Loucy (cell line): ENCODE results near the gene AMBRA1.
A peak's percentile ranks its signal among the peaks of the same experiment; 100 is the strongest.

Source experiments
- H2AFZ ChIP-seq: fragments of 200-600 bp; sonication (generic); 2 replicates; pipeline ENCODE4 v1.6.0; 2016; ENCODE audit warnings: antibody characterized with exemption, mild to moderate bottlenecking, low read length, moderate library complexity
- H3F3A ChIP-seq: fragments of 200-600 bp; 2 replicates; pipeline ENCODE4 v1.6.0; 2016; ENCODE audit warnings: antibody characterized with exemption, low read depth, mild to moderate bottlenecking
- H3K27me3 ChIP-seq: fragments of 200-600 bp; sonication (generic); 2 replicates; pipeline ENCODE4 v1.6.1; 2014; ENCODE audit warnings: low read length, mild to moderate bottlenecking; ENCODE audit not compliant: insufficient read depth, poor library complexity, severe bottlenecking
- H3K36me3 ChIP-seq: fragments of 200-600 bp; sonication (generic); 2 replicates; pipeline ENCODE4 v1.6.1; 2016; ENCODE audit warnings: low read length; ENCODE audit not compliant: insufficient read depth
- H3K4me1 ChIP-seq: fragments of 200-600 bp; sonication (generic); 2 replicates; pipeline ENCODE4 v1.5.1; 2014; ENCODE audit warnings: low read length, mild to moderate bottlenecking; ENCODE audit not compliant: insufficient read depth, poor library complexity, severe bottlenecking
- H3K4me2 ChIP-seq: fragments of 200-600 bp; sonication (generic); 2 replicates; pipeline ENCODE4 v1.6.0; 2014; ENCODE audit warnings: antibody characterized with exemption, low read length, low read depth, mild to moderate bottlenecking; ENCODE audit not compliant: poor library complexity, severe bottlenecking
- H3K4me3 ChIP-seq: fragments of 200-600 bp; sonication (generic); 2 replicates; pipeline ENCODE4 v1.5.1; 2014; ENCODE audit warnings: low read length, mild to moderate bottlenecking, mixed read lengths; ENCODE audit not compliant: poor library complexity, severe bottlenecking
- H3K79me2 ChIP-seq: fragments of 200-600 bp; sonication (generic); 2 replicates; pipeline ENCODE4 v1.6.1; 2014; ENCODE audit warnings: low read length; ENCODE audit not compliant: insufficient read depth
- H3K9ac ChIP-seq: fragments of 200-600 bp; sonication (generic); 2 replicates; pipeline ENCODE4 v1.6.0; 2014; ENCODE audit warnings: mild to moderate bottlenecking, low read depth, low read length, moderate library complexity; ENCODE audit not compliant: poor library complexity, severe bottlenecking
- H3K9me2 ChIP-seq: fragments of 200-600 bp; sonication (generic); replicated peaks from 2 replicates; pipeline ENCODE4 v1.6.1; 2016; ENCODE audit warnings: low read depth, low read length, mixed read lengths
- H3K9me3 ChIP-seq: fragments of 200-600 bp; sonication (generic); 2 replicates; pipeline ENCODE4 v1.6.1; 2014; ENCODE audit warnings: mild to moderate bottlenecking, antibody characterized with exemption, low read length, low read depth; ENCODE audit not compliant: insufficient read depth
- H4K20me1 ChIP-seq: fragments of 200-600 bp; sonication (generic); 2 replicates; pipeline ENCODE4 v1.6.0; 2014; ENCODE audit warnings: antibody characterized with exemption, low read length, mild to moderate bottlenecking; ENCODE audit not compliant: insufficient read depth, poor library complexity, severe bottlenecking
- CTCF ChIP-seq: fragments of 200-600 bp; sonication (generic); conservative IDR thresholded peaks from 2 replicates; pipeline ENCODE4 v1.5.1; 2014; ENCODE audit warnings: mild to moderate bottlenecking, antibody characterized with exemption, low read length
- EZH2phosphoT487 ChIP-seq: fragments of 200-600 bp; IDR thresholded peaks from 2 replicates; pipeline ENCODE4 v1.6.1; 2018; ENCODE audit warnings: antibody characterized with exemption, mild to moderate bottlenecking, moderate library complexity, borderline replicate concordance

Gene AMBRA1

GRCh38 chr11:46391578-46392420 lies 202.0 kb downstream of the AMBRA1 start, which contains the start of gene CHRM4:
TSS of gene CHRM4 (minus strand) at chr11:46391776. CDS start at chr11:46386557, 5,219 bp downstream.
- Histone ChIP-seq H3K27me3 (peaks cover 4% of the 10 kb centered on the region), H4K20me1 (no peaks in the 10 kb centered on the region), H3K9ac (no peak within 1 kb of the TSS), H3K36me3 (peaks cover under 1% of the 10 kb centered on the region; the same call in 1 of the 2 replicates), H3K9me3 (no peaks in the 10 kb centered on the region), H3K4me2 (no peak within 1 kb of the TSS), H3K9me2 (no peaks in the 10 kb centered on the region), H3K79me2 (no peaks in the 10 kb centered on the region), H3K4me3 (no peak within 1 kb of the TSS), H2AFZ (no peak within 1 kb of the TSS), H3F3A (no peaks in the 10 kb centered on the region), H3K4me1 (peaks cover 9% of the 10 kb centered on the region)
- TF ChIP-seq CTCF (no peak), EZH2phosphoT487 (no peak)

DNA sequence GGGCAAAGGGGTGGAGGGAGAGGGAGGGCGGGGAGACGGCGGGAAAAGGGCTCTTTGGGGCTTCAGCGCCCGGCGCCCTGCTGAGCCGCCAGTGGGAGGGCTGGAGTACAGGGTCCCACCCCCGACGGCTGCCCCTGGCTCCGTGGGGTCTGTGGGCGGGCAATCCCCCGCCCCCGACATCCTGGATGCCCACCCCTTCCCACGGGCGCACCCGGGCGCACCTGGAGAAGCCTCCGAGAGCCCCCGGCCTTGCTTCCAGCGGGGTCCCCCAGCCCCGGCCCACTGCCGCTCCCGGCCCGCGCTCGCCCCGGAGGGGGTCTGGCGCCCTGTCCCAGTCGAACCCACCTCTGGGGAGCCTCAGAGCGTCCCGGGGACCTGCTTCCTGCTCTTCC lies 202.6 kb downstream of the AMBRA1 start:
- H3K36me3 ChIP-seq, result no peaks in the 10 kb centered on the region; the same call in 1 of the 2 replicates
- no peak for TF ChIP-seq CTCF
- no peak for TF ChIP-seq EZH2phosphoT487
- H3K9me2 ChIP-seq, result no peaks in the 10 kb centered on the region
- H3F3A ChIP-seq, result no peaks in the 10 kb centered on the region
- no peak overlapping the region for H3K4me3 ChIP-seq
- H3K27me3 ChIP-seq, result peaks cover 4% of the 10 kb centered on the region
- H3K79me2 ChIP-seq, result no peaks in the 10 kb centered on the region
- no peak overlapping the region for H3K9ac ChIP-seq
- no peak overlapping the region for H3K4me2 ChIP-seq
- no peaks in the 10 kb centered on the region for H4K20me1 ChIP-seq
- no peaks in the 10 kb centered on the region for H3K9me3 ChIP-seq
- H3K4me1 ChIP-seq, result peaks cover 9% of the 10 kb centered on the region
- no peak overlapping the region for H2AFZ ChIP-seq

DNA sequence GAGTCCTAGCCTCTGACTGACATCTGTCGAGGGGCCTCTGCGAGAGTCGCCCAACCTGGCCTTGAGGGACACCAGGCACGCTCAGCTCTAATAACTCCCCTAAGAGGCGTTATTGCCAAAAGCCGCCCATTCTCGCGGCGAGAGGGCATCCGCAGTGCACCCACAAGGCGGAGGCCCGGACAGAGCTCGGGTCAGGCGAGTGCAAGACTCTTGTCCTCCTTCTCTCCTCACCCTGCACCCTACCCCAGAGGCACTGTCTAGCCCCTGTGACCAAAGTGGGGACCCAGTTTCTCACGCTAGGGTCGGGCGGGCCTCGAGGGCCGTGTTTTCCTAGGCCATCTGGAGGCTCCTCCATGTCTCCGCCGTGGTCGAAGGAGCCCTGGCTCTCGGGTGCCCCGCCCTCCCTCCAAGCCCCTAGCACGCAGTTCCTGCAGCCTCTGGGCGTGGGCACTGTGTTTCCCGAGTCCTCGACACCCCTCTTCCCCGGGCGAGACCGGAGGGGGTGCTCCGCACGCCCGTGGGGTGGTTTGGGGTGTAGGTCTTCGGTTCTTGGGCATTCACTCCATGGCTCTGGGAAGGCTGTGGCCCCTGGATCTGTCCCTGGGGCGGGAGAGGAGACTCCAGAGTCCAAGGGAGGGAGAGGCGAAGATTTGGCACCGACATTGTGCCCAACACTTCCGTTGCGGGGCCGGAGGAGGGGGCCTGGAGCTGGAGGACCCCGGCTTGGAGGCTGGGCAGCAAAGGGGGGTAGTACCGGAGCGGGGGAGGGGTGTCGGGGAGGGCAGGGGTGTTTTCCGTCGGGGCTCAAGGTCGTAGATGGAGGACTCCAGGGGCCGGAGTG lies 203.3 kb downstream of the AMBRA1 start:
- H3K79me2 ChIP-seq, result no peaks in the 10 kb centered on the region
- no peaks in the 10 kb centered on the region for H4K20me1 ChIP-seq
- H3F3A ChIP-seq, result no peaks in the 10 kb centered on the region
- peak overlapping the region; percentile 74 for H3K4me3 ChIP-seq
- no peak overlapping the region for H2AFZ ChIP-seq
- H3K9me2 ChIP-seq, result no peaks in the 10 kb centered on the region
- H3K9ac ChIP-seq, result no peak overlapping the region
- peaks cover 9% of the 10 kb centered on the region for H3K4me1 ChIP-seq
- peaks cover 4% of the 10 kb centered on the region for H3K27me3 ChIP-seq
- no peaks in the 10 kb centered on the region for H3K9me3 ChIP-seq
- TF ChIP-seq CTCF (no peak), EZH2phosphoT487 (no peak)
- H3K4me2 ChIP-seq, result peak overlapping the region; percentile 79
- no peaks in the 10 kb centered on the region for H3K36me3 ChIP-seq
